Activated CD4-positive, alpha-beta T cell treated with anti-CD3 and anti-CD28 coated beads, Interleukin-10, Interleukin-2, amounts not matched to agents 100 ng/mL and 50 ng/mL, durations not matched to agents 16 hours and 8 hours (primary cell): ENCODE data around the gene FMO1.
"Not testable (repeated sequence)": the region's sequence is repeated elsewhere in the genome, so short reads cannot be mapped to it uniquely, and the experiment has no call there.

Source experiments
- DNase-seq: peaks from one replicate; pipeline ENCODE4 v3.0.0-alpha.2; 2020

Gene FMO1

GRCh38 chr1:171248302-171248701 is at the start of gene FMO1:
TSS of gene FMO1 (plus strand) at chr1:171248494. CDS start at chr1:171258088, 9,594 bp downstream.
- DNase-seq = no peak

GRCh38 chr1:171204296-171204695 is 44.0 kb upstream of the FMO1 start:
- DNase-seq = no peak

GRCh38 chr1:171206204-171206977 is 41.9 kb upstream of the FMO1 start:
- no peak for DNase-seq

GRCh38 chr1:171206978-171207355 is 41.3 kb upstream of the FMO1 start:
- no peak for DNase-seq

- no peak for DNase-seq
Measured at GRCh38 chr1:171207377-171207776, 40.9 kb upstream of the FMO1 start.

GRCh38 chr1:171210355-171210754 is 37.9 kb upstream of the FMO1 start:
- DNase-seq = no peak

- no peak for DNase-seq
Measured at GRCh38 chr1:171212607-171213351, 35.5 kb upstream of the FMO1 start.

- no peak for DNase-seq
Measured at GRCh38 chr1:171213559-171214454, 34.5 kb upstream of the FMO1 start.

GRCh38 chr1:171217658-171218443 is 30.4 kb upstream of the FMO1 start:
- DNase-seq = no peak

- DNase-seq = no peak
Measured at GRCh38 chr1:171218661-171219060, 29.6 kb upstream of the FMO1 start.

GRCh38 chr1:171219346-171220080 is 28.8 kb upstream of the FMO1 start:
- no peak for DNase-seq

- no peak for DNase-seq
Measured at GRCh38 chr1:171220081-171220420, 28.2 kb upstream of the FMO1 start.

GRCh38 chr1:171220581-171221054 is 27.7 kb upstream of the FMO1 start:
- no peak for DNase-seq

- DNase-seq = no peak
Measured at GRCh38 chr1:171221665-171222591, 26.4 kb upstream of the FMO1 start.

- no peak for DNase-seq
Measured at GRCh38 chr1:171222936-171223335, 25.4 kb upstream of the FMO1 start.

- not testable (repeated sequence) for DNase-seq
Measured at GRCh38 chr1:171224257-171224656, 24.0 kb upstream of the FMO1 start.

GRCh38 chr1:171226747-171227370 is 21.4 kb upstream of the FMO1 start:
- peak; percentile 52 for DNase-seq

- no peak for DNase-seq
Measured at GRCh38 chr1:171231326-171231725, 17.0 kb upstream of the FMO1 start.

- no peak for DNase-seq
Measured at GRCh38 chr1:171233183-171233582, 15.1 kb upstream of the FMO1 start.

- not testable (repeated sequence) for DNase-seq
Measured at GRCh38 chr1:171236231-171236630, 12.1 kb upstream of the FMO1 start.
